ENCODE data around the gene KCP.

KCP gene

GRCh38 chr7:128854396-128854795 is 56.1 kb downstream of the KCP start:
- no peak for DNase-seq (ENCODE audit: low read depth)

GRCh38 chr7:128853799-128854198 is 56.7 kb downstream of the KCP start:
- no peak for DNase-seq (ENCODE audit: low read depth)

- DNase-seq (ENCODE audit: low read depth): no peak
Observed at GRCh38 chr7:128852537-128853254, 57.8 kb downstream of the KCP start.

- DNase-seq (ENCODE audit: low read depth): no peak
Observed at GRCh38 chr7:128849804-128850490, 60.6 kb downstream of the KCP start.

- DNase-seq (ENCODE audit: low read depth): no peak
Observed at GRCh38 chr7:128849156-128849515, 61.4 kb downstream of the KCP start.

GRCh38 chr7:128848289-128849155 is 62.0 kb downstream of the KCP start:
- DNase-seq (ENCODE audit: low read depth): no peak

GRCh38 chr7:128847721-128848211 is 62.7 kb downstream of the KCP start:
- DNase-seq (ENCODE audit: low read depth): no peak

- no peak for DNase-seq (ENCODE audit: low read depth)
Observed at GRCh38 chr7:128846781-128847444, 63.6 kb downstream of the KCP start.

GRCh38 chr7:128845987-128846386 is 64.5 kb downstream of the KCP start:
- no peak for DNase-seq (ENCODE audit: low read depth)

GRCh38 chr7:128845475-128845874 is 65.0 kb downstream of the KCP start:
- DNase-seq (ENCODE audit: low read depth): no peak

- DNase-seq (ENCODE audit: low read depth): no peak
Observed at GRCh38 chr7:128844777-128845311, 65.7 kb downstream of the KCP start.

GRCh38 chr7:128843938-128844621 is 66.4 kb downstream of the KCP start:
- DNase-seq (ENCODE audit: low read depth): no peak

- no peak for DNase-seq (ENCODE audit: low read depth)
Observed at GRCh38 chr7:128842674-128843641, 67.6 kb downstream of the KCP start.

- no peak for DNase-seq (ENCODE audit: low read depth)
Observed at GRCh38 chr7:128841921-128842673, 68.4 kb downstream of the KCP start.

GRCh38 chr7:128841171-128841690 is 69.3 kb downstream of the KCP start:
- DNase-seq (ENCODE audit: low read depth): no peak

- no peak for DNase-seq (ENCODE audit: low read depth)
Observed at GRCh38 chr7:128840326-128841170, 70.0 kb downstream of the KCP start.

- no peak for DNase-seq (ENCODE audit: low read depth)
Observed at GRCh38 chr7:128839751-128840177, 70.7 kb downstream of the KCP start.
